SK-N-MC (cell line): Measurements from ENCODE around the gene GZF1.

Experiments
- DNase-seq: peaks from one replicate; pipeline ENCODE4 v3.0.0-alpha.2; 2011; ENCODE audit warnings: low read depth, low spot score
- H3K27ac ChIP-seq: fragments of 200-600 bp; sonication (generic); 2 replicates; pipeline ENCODE4 v1.5.1; 2016; ENCODE audit warnings: mixed run types
- H3K36me3 ChIP-seq: fragments of 200-600 bp; sonication (generic); 2 replicates; pipeline ENCODE4 v1.6.1; 2017; ENCODE audit warnings: antibody characterized with exemption, low read length, mixed read lengths; ENCODE audit not compliant: insufficient read depth
- H3K4me3 ChIP-seq: fragments of 200-600 bp; sonication (generic); 2 replicates; pipeline ENCODE4 v1.5.1; 2016
- H3K9ac ChIP-seq: fragments of 200-600 bp; sonication (generic); 2 replicates; pipeline ENCODE4 v1.8.0; 2017; ENCODE audit warnings: mixed run types, mixed read lengths; ENCODE audit not compliant: insufficient read length
- H3K9me3 ChIP-seq: fragments of 200-600 bp; sonication (generic); 2 replicates; pipeline ENCODE4 v1.6.1; 2017; ENCODE audit warnings: low read depth, mild to moderate bottlenecking, antibody characterized with exemption, low read length, moderate library complexity, mixed read lengths
- EZH2 ChIP-seq: fragments of 200-600 bp; sonication (generic); IDR thresholded peaks from one replicate; pipeline ENCODE4 v1.6.1; 2017; ENCODE audit warnings: antibody characterized with exemption
- FOXP2 ChIP-seq: optimal IDR thresholded peaks from 2 replicates; pipeline ENCODE3; 2011; ENCODE audit warnings: mild to moderate bottlenecking, moderate library complexity; ENCODE audit not compliant: insufficient read depth; ENCODE audit errors: extremely low read length, control extremely low read depth
- POLR2AphosphoS5 ChIP-seq: IDR thresholded peaks from 2 replicates; pipeline ENCODE4 v1.6.1; 2012; ENCODE audit warnings: mild to moderate bottlenecking, low read depth, low read length, borderline replicate concordance

The GZF1 gene

GRCh38 chr20:23420943-23421931 is 59.3 kb downstream of the GZF1 start, which contains the start of gene NAPB:
NAPB (minus strand) TSS chr20:23421488; CDS start chr20:23421402, 86 bp downstream.
- Histone ChIP-seq H3K9me3 (no peaks in the 10 kb centered on the region), H3K27ac (peak within 1 kb of the TSS; percentile 38; the same call in 1 of the 2 replicates), H3K9ac (peak within 1 kb of the TSS; percentile 82), H3K36me3 (no peaks in the 10 kb centered on the region), H3K4me3 (peak within 1 kb of the TSS; percentile 86)
- DNase-seq, result no peak
- no peak for TF ChIP-seq EZH2
- TF ChIP-seq POLR2AphosphoS5, result peak; percentile 93; the same call in 1 of the 2 replicates
- TF ChIP-seq FOXP2, result no peak
